NCI-H69 (cell line): Measurements from ENCODE around the gene PLXNA4.
"Not testable (repeated sequence)": the region's sequence is repeated elsewhere in the genome, so short reads cannot be mapped to it uniquely, and the experiment has no call there.

Experiments used
- DNase-seq: peaks from one replicate; lab custom pipeline; 2025; lab: John Stamatoyannopoulos, UW

PLXNA4 gene

GRCh38 chr7:132199626-132200025, 376.6 kb downstream of the PLXNA4 start:
- DNase-seq: no peak

- DNase-seq: no peak
These were observed 378.5 kb downstream of the PLXNA4 start for GRCh38 chr7:132197772-132198171.

GRCh38 chr7:132193898-132194297, 382.4 kb downstream of the PLXNA4 start:
- DNase-seq: no peak

- no peak for DNase-seq
These were observed 383.5 kb downstream of the PLXNA4 start for GRCh38 chr7:132192809-132193208.

GRCh38 chr7:132191418-132191817, 384.9 kb downstream of the PLXNA4 start:
- DNase-seq: no peak

- DNase-seq: no peak
These were observed 385.6 kb downstream of the PLXNA4 start for GRCh38 chr7:132190683-132191082.

GRCh38 chr7:132189881-132190280, 386.4 kb downstream of the PLXNA4 start:
- no peak for DNase-seq

GRCh38 chr7:132187869-132188789, 388.1 kb downstream of the PLXNA4 start:
- DNase-seq: no peak

GRCh38 chr7:132187391-132187790, 388.9 kb downstream of the PLXNA4 start:
- no peak for DNase-seq

GRCh38 chr7:132185150-132185549, 391.1 kb downstream of the PLXNA4 start:
- DNase-seq: no peak

GRCh38 chr7:132183781-132184380, 392.4 kb downstream of the PLXNA4 start:
- no peak for DNase-seq

GRCh38 chr7:132182992-132183391, 393.3 kb downstream of the PLXNA4 start:
- no peak for DNase-seq

- DNase-seq: no peak
These were observed 394.2 kb downstream of the PLXNA4 start for GRCh38 chr7:132181946-132182685.

GRCh38 chr7:132181371-132181770, 394.9 kb downstream of the PLXNA4 start:
- DNase-seq: no peak

- DNase-seq: no peak
These were observed 395.8 kb downstream of the PLXNA4 start for GRCh38 chr7:132180481-132180880.

- no peak for DNase-seq
These were observed 396.6 kb downstream of the PLXNA4 start for GRCh38 chr7:132179681-132180080.

- DNase-seq: no peak
These were observed 397.2 kb downstream of the PLXNA4 start for GRCh38 chr7:132179080-132179430.

GRCh38 chr7:132178402-132179079, 397.7 kb downstream of the PLXNA4 start:
- DNase-seq: not testable (repeated sequence)

- no peak for DNase-seq
These were observed 398.4 kb downstream of the PLXNA4 start for GRCh38 chr7:132177708-132178401.

- DNase-seq: no peak
These were observed 399.6 kb downstream of the PLXNA4 start for GRCh38 chr7:132176719-132177118.

GRCh38 chr7:132171130-132171576, 405.1 kb downstream of the PLXNA4 start:
- DNase-seq: no peak
